ENCODE measurements around the gene SNRPA1. TPM values are rescaled to one million over a fixed set of nuclear protein-coding genes. Genes with fewer than 3 reads are reported as not detected.

SNRPA1 gene
- total and polyA plus RNA-seq, 9 of the 15 experiments (the other 6 are each of a cell fraction or from before 2014, with no cell fraction given), result 62.7 to 245 (median 189) TPM

- H4K20me1 ChIP-seq (replicated peaks; ENCODE audit: control insufficient read depth, insufficient read depth, low read length), result no peaks in the 10 kb centered on the region; the same call in 1 of the 2 replicates
- H3K9me3 ChIP-seq (replicated peaks; ENCODE audit: control insufficient read depth, insufficient read depth, low read depth, low read length), result no peaks in the 10 kb centered on the region
- no TSS peak for BruUV-seq (replicated peaks)
- in situ Hi-C loops (cut with MboI) (no loop called here), intact Hi-C loops (cut with micrococcal nuclease) (no loop called here)
- no peak overlapping the region for H3K9ac ChIP-seq (ENCODE audit: insufficient read depth in 1 of 2, low read depth in 2 of 2, low read length in 2 of 2)
- H3K4me1 ChIP-seq (replicated peaks in 1 of 2; ENCODE audit: control insufficient read depth in 2 of 2, insufficient read depth in 2 of 2, low read length in 2 of 2), result no peaks in the 10 kb centered on the region
- no peaks in the 10 kb centered on the region for H3K79me2 ChIP-seq (ENCODE audit: control insufficient read depth, insufficient read depth, low read length)
- CTCF ChIA-PET (ENCODE audit: low intra/inter-chr PET ratio), result no interaction called here
- H3K4me3 ChIP-seq, result no peak overlapping the region
- no peak for FAIRE-seq
- no peak overlapping the region for H3K4me2 ChIP-seq (ENCODE audit: insufficient read depth, low read length)
- no peak overlapping the region for H3K27ac ChIP-seq (ENCODE audit: extremely low read depth, low read depth, low read length)
- DNase-seq (ENCODE audit: extremely low read depth in 1 of 4, low spot score in 3 of 4), result no peak
- H2AFZ ChIP-seq (ENCODE audit: low read depth, low read length), result no peak overlapping the region
- POLR2A ChIA-PET, result interaction anchor here (0.7 to 1.7 kb wide), 3 partner anchors 10 to 162 kb away, joined by 3 to 5 read pairs (median 4); no protein-coding TSS in a partner anchor
- H3K27me3 ChIP-seq (ENCODE audit: control insufficient read depth in 2 of 2, insufficient read depth in 2 of 2, low read length in 2 of 2), result peaks cover 0 to 32% of the 10 kb centered on the region in 2 experiments; a peak in 3 of 5 replicates
- H3K36me3 ChIP-seq (ENCODE audit: control insufficient read depth, insufficient read depth, low read length), result no peaks in the 10 kb centered on the region
- H3K9me1 ChIP-seq (ENCODE audit: control insufficient read depth, insufficient read depth, low read length), result no peaks in the 10 kb centered on the region
- WGBS (ENCODE audit: insufficient coverage, low coverage, missing lambda C conversion rate), result 36% methylated on average over 8 of the region's 10 CpGs
- ATAC-seq, result no peak
- TF ChIP-seq SETDB1 (IDR thresholded peaks at IDR 0.05; ENCODE audit: low read length), result no peak
- no peak for TF ChIP-seq STAT5A (IDR thresholded peaks at IDR 0.05; ENCODE audit: borderline replicate concordance, low read length)
- no peak for TF ChIP-seq NR1H2 (CRISPR knock-in tag; IDR thresholded peaks at IDR 0.05)
- no peak for TF ChIP-seq PYGO2 (tag; IDR thresholded peaks at IDR 0.05)
- no peak for TF ChIP-seq NFXL1 (CRISPR knock-in tag; IDR thresholded peaks at IDR 0.05)
- TF ChIP-seq XRCC4 (IDR thresholded peaks at IDR 0.05; ENCODE audit: extremely low read depth, insufficient read depth, insufficient read length), result no peak
- TF ChIP-seq ZNF282 (CRISPR knock-in tag; IDR thresholded peaks at IDR 0.05), result no peak
- no peak for TF ChIP-seq ZHX1 (conservative IDR thresholded peaks at IDR 0.05; ENCODE audit: low read length)
- TF ChIP-seq ZNF592 (IDR thresholded peaks at IDR 0.05), result no peak
- TF ChIP-seq ARID4B (CRISPR knock-in tag; IDR thresholded peaks at IDR 0.05), result no peak
Measured at GRCh38 chr15:101315736-101316135, 20.7 kb upstream of the SNRPA1 start.

Data from K562 (cell line).